ENCODE results near the gene EDAR.

Gene EDAR

GRCh38 chr2:108967757-108968156 is 21.3 kb downstream of the EDAR start:
- DNase-seq (ENCODE audit: low read depth), result no peak

- no peak for DNase-seq (ENCODE audit: low read depth)
Measured at GRCh38 chr2:108965540-108966289, 23.3 kb downstream of the EDAR start.

- no peak for DNase-seq (ENCODE audit: low read depth)
Measured at GRCh38 chr2:108963057-108963456, 26.0 kb downstream of the EDAR start.

- no peak for DNase-seq (ENCODE audit: low read depth)
Measured at GRCh38 chr2:108961796-108962195, 27.2 kb downstream of the EDAR start.

- DNase-seq (ENCODE audit: low read depth), result no peak
Measured at GRCh38 chr2:108960006-108960405, 29.0 kb downstream of the EDAR start.

GRCh38 chr2:108959401-108959800 is 29.6 kb downstream of the EDAR start:
- DNase-seq (ENCODE audit: low read depth), result no peak

GRCh38 chr2:108958632-108959341 is 30.2 kb downstream of the EDAR start:
- no peak for DNase-seq (ENCODE audit: low read depth)

- no peak for DNase-seq (ENCODE audit: low read depth)
Measured at GRCh38 chr2:108958002-108958401, 31.0 kb downstream of the EDAR start.

- DNase-seq (ENCODE audit: low read depth), result no peak
Measured at GRCh38 chr2:108956375-108956774, 32.6 kb downstream of the EDAR start.

GRCh38 chr2:108950369-108951135 is 38.5 kb downstream of the EDAR start:
- no peak for DNase-seq (ENCODE audit: low read depth)

GRCh38 chr2:108949316-108950239 is 39.4 kb downstream of the EDAR start:
- no peak for DNase-seq (ENCODE audit: low read depth)

GRCh38 chr2:108947271-108947907 is 41.6 kb downstream of the EDAR start:
- no peak for DNase-seq (ENCODE audit: low read depth)

- no peak for DNase-seq (ENCODE audit: low read depth)
Measured at GRCh38 chr2:108946442-108946841, 42.6 kb downstream of the EDAR start.

- peak; percentile 9 for DNase-seq (ENCODE audit: low read depth)
Measured at GRCh38 chr2:108945969-108946368, 43.1 kb downstream of the EDAR start.

- peak; percentile 6 for DNase-seq (ENCODE audit: low read depth)
Measured at GRCh38 chr2:108944601-108945331, 44.3 kb downstream of the EDAR start.

GRCh38 chr2:108943751-108944150 is 45.3 kb downstream of the EDAR start:
- DNase-seq (ENCODE audit: low read depth), result no peak

- no peak for DNase-seq (ENCODE audit: low read depth)
Measured at GRCh38 chr2:108942888-108943287, 46.1 kb downstream of the EDAR start.

GRCh38 chr2:108942231-108942825 is 46.7 kb downstream of the EDAR start:
- DNase-seq (ENCODE audit: low read depth), result no peak

GRCh38 chr2:108941767-108942166 is 47.3 kb downstream of the EDAR start:
- no peak for DNase-seq (ENCODE audit: low read depth)

- no peak for DNase-seq (ENCODE audit: low read depth)
Measured at GRCh38 chr2:108941161-108941665, 47.8 kb downstream of the EDAR start.

All from EH (cell line).